CD4-positive, alpha-beta T cell (primary cell): Measurements from ENCODE around the gene CFL1. TPM values are rescaled to one million over a fixed set of nuclear protein-coding genes. Genes with fewer than 3 reads are reported as not detected.

ENCODE experiments used
- ATAC-seq: fragments of 200-7000 bp; cut with Tn5 transposase; one replicate; pipeline ENCODE4 v1.10.0; 2022; ENCODE audit warnings: mild to moderate bottlenecking; ENCODE audit not compliant: poor library complexity
- CTCF ChIA-PET: fragments of 350-600 bp; sonication (Branson Sonifier 250); formaldehyde crosslinking; loops from one replicate; lab custom pipeline; 2021; ENCODE audit warnings: antibody characterized with exemption, inconsistent platforms; lab: Charles Lee
- POLR2A ChIA-PET: fragments of 350-600 bp; sonication (Branson Sonifier 250); formaldehyde crosslinking; loops from one replicate; lab custom pipeline; 2021; ENCODE audit warnings: antibody characterized with exemption, inconsistent platforms; lab: Charles Lee
- DNase-seq, 14 experiments: peaks; one replicate each; pipeline ENCODE4 v3.0.0-alpha.2; 2013 to 2020; ENCODE audit warnings: mixed read lengths in 2 of 14
- H3K27ac ChIP-seq, 2 donors: one replicate each; pipeline versions ENCODE4 v1.5.1 to v1.7.0; 2013; ENCODE audit warnings: low read length in 2 of 2, low read depth in 1 of 2, mild to moderate bottlenecking in 1 of 2
- H3K27me3 ChIP-seq, 2 experiments: 1 replicate in 1 of 2; 2 replicates in 1 of 2; pipeline versions ENCODE4 v1.6.1 to v1.7.0; 2013; ENCODE audit warnings: low read length in 2 of 2, control low read depth in 1 of 2, mild to moderate bottlenecking in 1 of 2, moderate library complexity in 1 of 2; ENCODE audit not compliant: insufficient read depth in 2 of 2, control insufficient read depth in 1 of 2
- H3K36me3 ChIP-seq: one replicate; pipeline ENCODE4 v1.6.1; 2013; ENCODE audit warnings: low read length, control low read depth; ENCODE audit not compliant: insufficient read depth
- H3K4me1 ChIP-seq: one replicate; pipeline ENCODE4 v1.6.1; 2013; ENCODE audit warnings: low read length, control low read depth; ENCODE audit not compliant: insufficient read depth
- H3K4me3 ChIP-seq: one replicate; pipeline ENCODE4 v1.5.1; 2013; ENCODE audit warnings: mild to moderate bottlenecking, low read length, moderate library complexity
- H3K9me3 ChIP-seq, 2 experiments: 1 replicate in 1 of 2; 2 replicates in 1 of 2; pipeline versions ENCODE4 v1.6.1 to v1.7.0; 2013; ENCODE audit warnings: low read length in 2 of 2, mild to moderate bottlenecking in 2 of 2, control low read depth in 1 of 2, moderate library complexity in 1 of 2; ENCODE audit not compliant: control insufficient read depth in 1 of 2, insufficient read depth in 1 of 2
- H3K27ac Mint-ChIP-seq: one replicate; pipeline ENCODE4 v1.8.0; 2020; ENCODE audit warnings: mixed read lengths
- H3K27me3 Mint-ChIP-seq: one replicate; pipeline ENCODE4 v1.8.0; 2021; ENCODE audit warnings: mixed read lengths
- H3K36me3 Mint-ChIP-seq: one replicate; pipeline ENCODE4 v1.8.0; 2021; ENCODE audit warnings: low read depth, mixed read lengths
- H3K4me1 Mint-ChIP-seq: one replicate; pipeline ENCODE4 v1.8.0; 2021; ENCODE audit warnings: low read depth, mixed read lengths
- H3K4me3 Mint-ChIP-seq: one replicate; pipeline ENCODE4 v1.8.0; 2020; ENCODE audit warnings: mild to moderate bottlenecking, mixed read lengths
- H3K9me3 Mint-ChIP-seq: one replicate; pipeline ENCODE4 v1.8.0; 2020; ENCODE audit warnings: mixed read lengths
- intact Hi-C, 2 experiments: fragments of 100-400 bp; cut with DNase I in 1 of 2; cut with micrococcal nuclease in 1 of 2; formaldehyde crosslinking; loops; one replicate each; pipeline versions ENCODE4 v1.15.1 to v1.9.0; 2023 to 2025; cut with DNase I, micrococcal nuclease
- total RNA-seq, 174 experiments: library from RNA in 2 of 174; stranded (reverse) in 2 of 174; gene quantifications; one replicate each; pipeline ENCODE4 v1.2.3 and lab custom pipeline; 2021 to 2026
- TF ChIP-seq, protein P1 (sequence below): fragments of 200-600 bp; IDR thresholded peaks from one replicate; pipeline ENCODE4 v1.8.0; 2022; ENCODE audit warnings: antibody characterized with exemption, mild to moderate bottlenecking

CFL1 gene
- total RNA-seq, 2 experiments from 2014 or later = 322 to 331 TPM

GRCh38 chr11:65821107-65821506 lies 36.9 kb downstream of the CFL1 start:
- H3K4me3 Mint-ChIP-seq = no peak overlapping the region
- H3K36me3 ChIP-seq = no peaks in the 10 kb centered on the region
- no peak overlapping the region for H3K27ac Mint-ChIP-seq
- ATAC-seq = no peak
- H3K4me1 Mint-ChIP-seq = peaks cover 11% of the 10 kb centered on the region
- no peak overlapping the region for H3K4me3 ChIP-seq
- no peak overlapping the region for H3K27ac ChIP-seq
- no peaks in the 10 kb centered on the region for H3K9me3 ChIP-seq
- no peaks in the 10 kb centered on the region for H3K27me3 ChIP-seq
- no peak for DNase-seq
- H3K36me3 Mint-ChIP-seq = no peaks in the 10 kb centered on the region
- ChIA-PET POLR2A (no interaction called here), CTCF (interaction anchor here (0.6 kb wide), 1 partner anchor 568 kb away, joined by 3 read pairs; no protein-coding TSS in a partner anchor)
- H3K4me1 ChIP-seq = peaks cover 16% of the 10 kb centered on the region
- TF ChIP-seq, protein P1, sequence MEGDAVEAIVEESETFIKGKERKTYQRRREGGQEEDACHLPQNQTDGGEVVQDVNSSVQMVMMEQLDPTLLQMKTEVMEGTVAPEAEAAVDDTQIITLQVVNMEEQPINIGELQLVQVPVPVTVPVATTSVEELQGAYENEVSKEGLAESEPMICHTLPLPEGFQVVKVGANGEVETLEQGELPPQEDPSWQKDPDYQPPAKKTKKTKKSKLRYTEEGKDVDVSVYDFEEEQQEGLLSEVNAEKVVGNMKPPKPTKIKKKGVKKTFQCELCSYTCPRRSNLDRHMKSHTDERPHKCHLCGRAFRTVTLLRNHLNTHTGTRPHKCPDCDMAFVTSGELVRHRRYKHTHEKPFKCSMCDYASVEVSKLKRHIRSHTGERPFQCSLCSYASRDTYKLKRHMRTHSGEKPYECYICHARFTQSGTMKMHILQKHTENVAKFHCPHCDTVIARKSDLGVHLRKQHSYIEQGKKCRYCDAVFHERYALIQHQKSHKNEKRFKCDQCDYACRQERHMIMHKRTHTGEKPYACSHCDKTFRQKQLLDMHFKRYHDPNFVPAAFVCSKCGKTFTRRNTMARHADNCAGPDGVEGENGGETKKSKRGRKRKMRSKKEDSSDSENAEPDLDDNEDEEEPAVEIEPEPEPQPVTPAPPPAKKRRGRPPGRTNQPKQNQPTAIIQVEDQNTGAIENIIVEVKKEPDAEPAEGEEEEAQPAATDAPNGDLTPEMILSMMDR = no peak
- intact Hi-C loops = no loop called here
- no peaks in the 10 kb centered on the region for H3K27me3 Mint-ChIP-seq
- H3K9me3 Mint-ChIP-seq = no peaks in the 10 kb centered on the region

GRCh38 chr11:65817835-65818680 lies 39.9 kb downstream of the CFL1 start:
- no peaks in the 10 kb centered on the region for H3K9me3 Mint-ChIP-seq
- ATAC-seq (peak; percentile 89), DNase-seq (peak; percentile 84 to 98 (median 94))
- no peaks in the 10 kb centered on the region for H3K36me3 Mint-ChIP-seq
- peak overlapping the region; percentile 67 for H3K27ac Mint-ChIP-seq
- CTCF ChIA-PET = interaction anchor here (0.7 to 4.5 kb wide), 16 partner anchors 8 to 113 kb away, joined by 3 to 39 read pairs (median 4); partner anchors contain the start of genes AP5B1, CCDC85B, KAT5 and SNX32
- Histone ChIP-seq H3K27ac (peak overlapping the region in 1 of 2 donors; percentile 35), H3K4me3 (peak overlapping the region; percentile 50), H3K9me3 (no peaks in the 10 kb centered on the region), H3K27me3 (no peaks in the 10 kb centered on the region), H3K36me3 (no peaks in the 10 kb centered on the region), H3K4me1 (peaks cover 16% of the 10 kb centered on the region)
- intact Hi-C loops = loop anchor here (1.0 to 2.0 kb wide), 6 partner anchors 37 to 192 kb away; partner anchors contain the start of gene AP5B1 (in 2 of the 2)
- peak overlapping the region; percentile 81 for H3K4me3 Mint-ChIP-seq
- POLR2A ChIA-PET = interaction anchor here (0.6 to 2.9 kb wide), 5 partner anchors 38 to 106 kb away, joined by 3 to 18 read pairs (median 7); partner anchors contain the start of genes AP5B1, KAT5 and MUS81
- H3K27me3 Mint-ChIP-seq = no peaks in the 10 kb centered on the region
- peaks cover 11% of the 10 kb centered on the region for H3K4me1 Mint-ChIP-seq
- TF ChIP-seq, protein P1 = peak; percentile 99

DNA sequence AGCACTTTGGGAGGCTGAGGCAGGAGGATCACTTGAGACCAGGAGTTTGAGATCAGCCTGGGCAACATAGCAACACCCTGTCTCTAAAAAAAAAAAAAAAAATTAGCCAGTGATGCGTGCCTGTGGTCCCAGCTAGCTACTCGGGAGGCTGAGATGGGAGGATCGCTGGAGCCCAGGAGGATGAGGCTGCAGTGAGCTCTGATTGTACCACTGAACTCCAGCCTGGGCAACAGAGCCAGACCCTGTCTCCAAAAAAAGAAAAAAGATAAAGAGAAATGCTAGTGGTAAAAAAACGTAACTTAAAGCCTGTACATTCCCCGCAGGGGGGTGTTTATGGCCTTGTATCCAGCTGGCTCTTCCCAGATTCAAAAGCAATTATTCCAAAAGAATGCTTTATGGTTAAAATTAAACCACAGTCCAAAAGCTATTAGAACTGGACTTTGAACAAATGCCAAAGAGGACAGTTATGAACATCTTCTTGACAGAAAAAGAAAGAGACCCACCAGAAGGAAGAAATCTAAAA lies 40.6 kb downstream of the CFL1 start:
- ChIA-PET POLR2A (interaction anchor here (0.6 to 2.9 kb wide), 5 partner anchors 37 to 105 kb away, joined by 3 to 18 read pairs (median 7); partner anchors contain the start of genes AP5B1, KAT5 and MUS81), CTCF (interaction anchor here (0.6 to 4.5 kb wide), 14 partner anchors 11 to 106 kb away, joined by 3 to 39 read pairs (median 4); partner anchors contain the start of genes AP5B1, CCDC85B, KAT5 and SNX32)
- Mint-ChIP-seq H3K27ac (peak overlapping the region; percentile 67), H3K36me3 (no peaks in the 10 kb centered on the region), H3K9me3 (no peaks in the 10 kb centered on the region), H3K4me1 (peaks cover 11% of the 10 kb centered on the region), H3K27me3 (no peaks in the 10 kb centered on the region), H3K4me3 (peak overlapping the region; percentile 76)
- H3K4me3 ChIP-seq = peak overlapping the region; percentile 50
- peak overlapping the region in 1 of 2 donors; percentile 35 for H3K27ac ChIP-seq
- peaks cover 16% of the 10 kb centered on the region for H3K4me1 ChIP-seq
- ATAC-seq (no peak), DNase-seq (no peak)
- TF ChIP-seq, protein P1 = no peak
- H3K27me3 ChIP-seq = no peaks in the 10 kb centered on the region
- H3K9me3 ChIP-seq = no peaks in the 10 kb centered on the region
- no peaks in the 10 kb centered on the region for H3K36me3 ChIP-seq
- intact Hi-C loops = loop anchor here in 1 of 2 experiments (1.0 kb wide), 1 partner anchor 106 kb away; no protein-coding TSS in a partner anchor
